GM19193 (cell line): Measurements from ENCODE around the gene DDX23.
A peak's percentile ranks its signal among the peaks of the same experiment; 100 is the strongest.

Experiments
- POLR2A ChIP-seq: IDR thresholded peaks from 4 replicates; pipeline ENCODE4 v1.6.1; 2011; ENCODE audit not compliant: insufficient read depth, insufficient read length; ENCODE audit errors: extremely low read depth

DDX23 gene

GRCh38 chr12:48795550-48796455 lies 56.2 kb downstream of the DDX23 start:
- TF ChIP-seq POLR2A: no peak

GRCh38 chr12:48794870-48795269 lies 57.1 kb downstream of the DDX23 start:
- no peak for TF ChIP-seq POLR2A

GRCh38 chr12:48793696-48794095 lies 58.3 kb downstream of the DDX23 start:
- TF ChIP-seq POLR2A: no peak

GRCh38 chr12:48789858-48790326 lies 62.1 kb downstream of the DDX23 start:
- peak; percentile 4 for TF ChIP-seq POLR2A

- peak; percentile 43 for TF ChIP-seq POLR2A
Measured at GRCh38 chr12:48788854-48789775, 62.8 kb downstream of the DDX23 start, which contains the start of gene ADCY6. TSS of gene ADCY6 (minus strand) at chr12:48789089. CDS start at chr12:48783434, 5,655 bp downstream.

GRCh38 chr12:48788524-48788853 lies 63.5 kb downstream of the DDX23 start:
- no peak for TF ChIP-seq POLR2A

GRCh38 chr12:48787791-48788523 lies 64.0 kb downstream of the DDX23 start:
- no peak for TF ChIP-seq POLR2A

GRCh38 chr12:48786591-48787544 lies 65.1 kb downstream of the DDX23 start:
- TF ChIP-seq POLR2A: no peak

- TF ChIP-seq POLR2A: no peak
Measured at GRCh38 chr12:48783432-48783831, 68.5 kb downstream of the DDX23 start.

GRCh38 chr12:48782457-48783395 lies 69.2 kb downstream of the DDX23 start:
- TF ChIP-seq POLR2A: no peak

GRCh38 chr12:48781750-48782456 lies 70.1 kb downstream of the DDX23 start:
- TF ChIP-seq POLR2A: no peak
